ENCODE measurements around the gene SEMA4C. TPM values are rescaled to one million over a fixed set of nuclear protein-coding genes. Genes with fewer than 3 reads are reported as not detected.

SEMA4C gene
- total RNA-seq, 1 donor from 2014 or later, result 279 TPM

- H3K4me3 Mint-ChIP-seq (ENCODE audit: unreplicated experiment), result peak overlapping the region; percentile 94
- H3K27ac Mint-ChIP-seq (ENCODE audit: unreplicated experiment), result peak overlapping the region; percentile 86
- peaks cover 64% of the 10 kb centered on the region for H3K4me1 Mint-ChIP-seq (ENCODE audit: unreplicated experiment)
- no peaks in the 10 kb centered on the region for H3K9me3 Mint-ChIP-seq (ENCODE audit: unreplicated experiment)
- peaks cover 31% of the 10 kb centered on the region for H3K36me3 Mint-ChIP-seq (ENCODE audit: low read depth, unreplicated experiment)
- H3K27me3 Mint-ChIP-seq (ENCODE audit: unreplicated experiment), result peaks cover 30% of the 10 kb centered on the region
- no peak for TF ChIP-seq CTCF (IDR thresholded peaks at IDR 0.05; ENCODE audit: unreplicated experiment)
- DNase-seq (ENCODE audit: low spot score), result no peak
Measured at GRCh38 chr2:96870626-96871255, 861 bp upstream of the SEMA4C start.

- Mint-ChIP-seq H3K36me3 (ENCODE audit: low read depth, unreplicated experiment) (peaks cover 36% of the 10 kb centered on the region), H3K4me3 (ENCODE audit: unreplicated experiment) (no peak overlapping the region), H3K9me3 (ENCODE audit: unreplicated experiment) (no peaks in the 10 kb centered on the region), H3K27ac (ENCODE audit: unreplicated experiment) (no peak overlapping the region), H3K4me1 (ENCODE audit: unreplicated experiment) (peaks cover 56% of the 10 kb centered on the region), H3K27me3 (ENCODE audit: unreplicated experiment) (peaks cover 26% of the 10 kb centered on the region)
- peak; percentile 54 for DNase-seq (ENCODE audit: low spot score)
- TF ChIP-seq CTCF (IDR thresholded peaks at IDR 0.05; ENCODE audit: unreplicated experiment), result peak; percentile 26
Measured at GRCh38 chr2:96869281-96869821, 529 bp downstream of the SEMA4C start.

GRCh38 chr2:96868555-96869280 lies 1.2 kb downstream of the SEMA4C start:
- TF ChIP-seq CTCF (IDR thresholded peaks at IDR 0.05; ENCODE audit: unreplicated experiment), result peak; percentile 70
- no peaks in the 10 kb centered on the region for H3K9me3 Mint-ChIP-seq (ENCODE audit: unreplicated experiment)
- peaks cover 22% of the 10 kb centered on the region for H3K27me3 Mint-ChIP-seq (ENCODE audit: unreplicated experiment)
- peak; percentile 92 for DNase-seq (ENCODE audit: low spot score)
- H3K4me1 Mint-ChIP-seq (ENCODE audit: unreplicated experiment), result peaks cover 50% of the 10 kb centered on the region
- H3K27ac Mint-ChIP-seq (ENCODE audit: unreplicated experiment), result peak overlapping the region; percentile 94
- peaks cover 36% of the 10 kb centered on the region for H3K36me3 Mint-ChIP-seq (ENCODE audit: low read depth, unreplicated experiment)
- peak overlapping the region; percentile 97 for H3K4me3 Mint-ChIP-seq (ENCODE audit: unreplicated experiment)

- H3K4me3 Mint-ChIP-seq (ENCODE audit: unreplicated experiment), result peak overlapping the region; percentile 97
- no peak for DNase-seq (ENCODE audit: low spot score)
- H3K36me3 Mint-ChIP-seq (ENCODE audit: low read depth, unreplicated experiment), result peaks cover 41% of the 10 kb centered on the region
- peak overlapping the region; percentile 94 for H3K27ac Mint-ChIP-seq (ENCODE audit: unreplicated experiment)
- TF ChIP-seq CTCF (IDR thresholded peaks at IDR 0.05; ENCODE audit: unreplicated experiment), result no peak
- peaks cover 25% of the 10 kb centered on the region for H3K27me3 Mint-ChIP-seq (ENCODE audit: unreplicated experiment)
- H3K4me1 Mint-ChIP-seq (ENCODE audit: unreplicated experiment), result peaks cover 50% of the 10 kb centered on the region
- no peaks in the 10 kb centered on the region for H3K9me3 Mint-ChIP-seq (ENCODE audit: unreplicated experiment)
Measured at GRCh38 chr2:96867756-96868554, 1.9 kb downstream of the SEMA4C start.

Data from endothelial cell (in vitro differentiated cells).